ENCODE measurements around the gene C1orf159.

GRCh38 chr1:1092894-1093609 lies 22.8 kb downstream of the C1orf159 start:
- TF ChIP-seq, protein P1, sequence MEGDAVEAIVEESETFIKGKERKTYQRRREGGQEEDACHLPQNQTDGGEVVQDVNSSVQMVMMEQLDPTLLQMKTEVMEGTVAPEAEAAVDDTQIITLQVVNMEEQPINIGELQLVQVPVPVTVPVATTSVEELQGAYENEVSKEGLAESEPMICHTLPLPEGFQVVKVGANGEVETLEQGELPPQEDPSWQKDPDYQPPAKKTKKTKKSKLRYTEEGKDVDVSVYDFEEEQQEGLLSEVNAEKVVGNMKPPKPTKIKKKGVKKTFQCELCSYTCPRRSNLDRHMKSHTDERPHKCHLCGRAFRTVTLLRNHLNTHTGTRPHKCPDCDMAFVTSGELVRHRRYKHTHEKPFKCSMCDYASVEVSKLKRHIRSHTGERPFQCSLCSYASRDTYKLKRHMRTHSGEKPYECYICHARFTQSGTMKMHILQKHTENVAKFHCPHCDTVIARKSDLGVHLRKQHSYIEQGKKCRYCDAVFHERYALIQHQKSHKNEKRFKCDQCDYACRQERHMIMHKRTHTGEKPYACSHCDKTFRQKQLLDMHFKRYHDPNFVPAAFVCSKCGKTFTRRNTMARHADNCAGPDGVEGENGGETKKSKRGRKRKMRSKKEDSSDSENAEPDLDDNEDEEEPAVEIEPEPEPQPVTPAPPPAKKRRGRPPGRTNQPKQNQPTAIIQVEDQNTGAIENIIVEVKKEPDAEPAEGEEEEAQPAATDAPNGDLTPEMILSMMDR (IDR thresholded peaks at IDR 0.05; ENCODE audit: low read depth, low read length) = no peak
- no peak for TF ChIP-seq EZH2phosphoT487 (IDR thresholded peaks at IDR 0.05; ENCODE audit: low read depth)
